SK-N-SH (cell line): Measurements from ENCODE around the gene SAA2. TPM values are rescaled to one million over a fixed set of nuclear protein-coding genes. Genes with fewer than 3 reads are reported as not detected.

Experiments used
- CTCF ChIA-PET: fragments of 300-600, 350-600 bp; formaldehyde crosslinking; extraction: SDS; loops from one replicate; lab custom pipeline; 2021; lab: Yijun Ruan, JAX
- POLR2A ChIA-PET: fragments of 350-600 bp; sonication (Branson Sonifier 250); formaldehyde crosslinking; extraction: SDS; loops from one replicate; lab custom pipeline; 2020; ENCODE audit warnings: antibody characterized with exemption, inconsistent platforms; lab: Yijun Ruan, JAX
- DNase-seq: peaks from one replicate; pipeline ENCODE4 v3.0.0; 2012
- H2AFZ ChIP-seq: fragments of 200-600 bp; sonication (generic); 2 replicates; pipeline ENCODE4 v1.8.1; 2016; ENCODE audit warnings: antibody characterized with exemption, mild to moderate bottlenecking, low read depth
- H3F3A ChIP-seq: fragments of 200-600 bp; sonication (generic); replicated peaks from 2 replicates; pipeline ENCODE3; 2016; ENCODE audit warnings: antibody characterized with exemption, mild to moderate bottlenecking; ENCODE audit not compliant: insufficient read depth
- H3K27ac ChIP-seq, 2 experiments: fragments of 200-500 bp in 1 of 2; fragments of 200-600 bp in 1 of 2; sonication (Bioruptor generic) in 1 of 2; sonication (generic), shearing (Covaris generic) in 1 of 2; 2 replicates each; pipeline versions ENCODE4 v1.5.1 to v1.6.1; 2014 to 2016; ENCODE audit warnings: low read depth in 2 of 2, inconsistent platforms in 1 of 2, low read length in 1 of 2, mild to moderate bottlenecking in 1 of 2, mixed read lengths in 1 of 2
- H3K27me3 ChIP-seq: fragments of 200-600 bp; sonication (generic), shearing (Covaris generic); 2 replicates; pipeline ENCODE4 v1.6.1; 2016; ENCODE audit warnings: mixed run types; ENCODE audit not compliant: insufficient read depth
- H3K36me3 ChIP-seq, 2 experiments: fragments of 200-500 bp in 1 of 2; fragments of 200-600 bp in 1 of 2; sonication (Bioruptor generic) in 1 of 2; sonication (generic) in 1 of 2; replicated peaks in 1 of 2; 2 replicates each; pipeline versions ENCODE3 to v1.5.1; 2014 to 2016; ENCODE audit warnings: low read length in 1 of 2, mild to moderate bottlenecking in 1 of 2; ENCODE audit not compliant: insufficient read depth in 2 of 2, control insufficient read depth in 1 of 2
- H3K4me1 ChIP-seq, 2 experiments: fragments of 200-500 bp in 1 of 2; fragments of 200-600 bp in 1 of 2; sonication (Bioruptor generic) in 1 of 2; sonication (generic), shearing (Covaris generic) in 1 of 2; 2 replicates each; pipeline versions ENCODE4 v1.5.1 to v1.6.1; 2014 to 2016; ENCODE audit warnings: low read depth in 1 of 2, low read length in 1 of 2, mixed run types in 1 of 2; ENCODE audit not compliant: insufficient read depth in 2 of 2, control insufficient read depth in 1 of 2
- H3K4me2 ChIP-seq: fragments of 200-600 bp; sonication (generic), shearing (Covaris generic); 2 replicates; pipeline ENCODE4 v1.6.1; 2017; ENCODE audit warnings: mixed run types
- H3K4me3 ChIP-seq, 2 experiments: fragments of 200-500 bp in 1 of 2; fragments of 200-600 bp in 1 of 2; sonication (Bioruptor generic) in 1 of 2; sonication (generic), shearing (Covaris generic) in 1 of 2; 2 replicates each; pipeline versions ENCODE4 v1.5.1 to v1.8.1; 2014 to 2016; ENCODE audit warnings: low read depth in 2 of 2, inconsistent platforms in 1 of 2, low read length in 1 of 2, mild to moderate bottlenecking in 1 of 2, mixed read lengths in 1 of 2, moderate library complexity in 1 of 2
- H3K79me2 ChIP-seq: fragments of 200-600 bp; sonication (generic); 2 replicates; pipeline ENCODE4 v1.8.1; 2017; ENCODE audit warnings: mild to moderate bottlenecking; ENCODE audit not compliant: insufficient read depth
- H3K9ac ChIP-seq: fragments of 200-600 bp; sonication (generic); 2 replicates; pipeline ENCODE4 v1.6.1; 2017; ENCODE audit warnings: mixed run types
- H3K9me2 ChIP-seq: fragments of 200-600 bp; sonication (generic); 2 replicates; pipeline ENCODE4 v1.6.1; 2017; ENCODE audit warnings: mixed run types
- H3K9me3 ChIP-seq: fragments of 200-600 bp; sonication (generic); 2 replicates; pipeline ENCODE4 v1.6.1; 2017; ENCODE audit warnings: mixed run types, mild to moderate bottlenecking, moderate library complexity
- H4K20me1 ChIP-seq: fragments of 200-600 bp; sonication (generic); 2 replicates; pipeline ENCODE4 v1.6.1; 2017; ENCODE audit warnings: mild to moderate bottlenecking, mixed run types; ENCODE audit not compliant: insufficient read depth
- CHD2 ChIP-seq: fragments of 150-350 bp; IDR thresholded peaks from 2 replicates; pipeline ENCODE4 v1.6.1; 2018; ENCODE audit warnings: low read length; ENCODE audit not compliant: partially characterized antibody
- EP300 ChIP-seq, 2 experiments: IDR thresholded peaks; 2 replicates each; pipeline versions ENCODE4 v1.4.0 to v1.6.1; 2012; ENCODE audit warnings: borderline replicate concordance in 1 of 2, low read depth in 1 of 2, low read length in 1 of 2
- FOXJ3 ChIP-seq: sonication (generic); formaldehyde crosslinking; IDR thresholded peaks from 2 replicates; pipeline ENCODE4 v1.5.1; 2020; ENCODE audit warnings: mild to moderate bottlenecking, missing genetic modification reagents
- MXI1 ChIP-seq: IDR thresholded peaks from 2 replicates; pipeline ENCODE4 v1.6.1; 2012; ENCODE audit warnings: mild to moderate bottlenecking, low read depth, low read length, improper control_type of control experiment
- RAD21 ChIP-seq: IDR thresholded peaks from 2 replicates; pipeline ENCODE4 v1.6.1; 2012; ENCODE audit warnings: mild to moderate bottlenecking, low read length
- RCOR1 ChIP-seq: fragments of 150-350 bp; IDR thresholded peaks from 2 replicates; pipeline ENCODE4 v1.6.1; 2017; ENCODE audit warnings: antibody characterized with exemption, low read length
- RFX5 ChIP-seq: IDR thresholded peaks from 2 replicates; pipeline ENCODE4 v1.6.1; 2012; ENCODE audit warnings: mild to moderate bottlenecking, improper control_type of control experiment, low read length
- RXRA ChIP-seq: IDR thresholded peaks from 2 replicates; pipeline ENCODE4 v1.4.0; 2012; ENCODE audit warnings: low read depth, mild to moderate bottlenecking, borderline replicate concordance
- TAF1 ChIP-seq: IDR thresholded peaks from 2 replicates; pipeline ENCODE4 v1.6.1; 2012; ENCODE audit warnings: low read depth, mild to moderate bottlenecking, low read length, moderate library complexity, borderline replicate concordance
- TEAD4 ChIP-seq: IDR thresholded peaks from 2 replicates; pipeline ENCODE4 v1.4.0; 2012; ENCODE audit warnings: mild to moderate bottlenecking, borderline replicate concordance; ENCODE audit not compliant: insufficient read depth
- WGBS: methylation state at CpG from one replicate; pipeline ENCODE4 v1.1.6; 2017; ENCODE audit warnings: low lambda C conversion rate; 5-methylcytosine and 5-hydroxymethylcytosine counted together
- polyA plus RNA-seq, 3 experiments: library from polyadenylated mRNA; depleted of rRNA; stranded (reverse); fragments of >200 nt; gene quantifications; 2 replicates each; pipeline ENCODE4 v1.2.3, GENCODE V29; 2012
- TF ChIP-seq, protein P1 (sequence below): IDR thresholded peaks from 2 replicates; pipeline ENCODE4; 2012
- TF ChIP-seq, protein P2 (sequence below): IDR thresholded peaks from 2 replicates; pipeline ENCODE4 v1.4.0; 2012; ENCODE audit warnings: low read depth, borderline replicate concordance
- TF ChIP-seq, protein P3 (sequence below): IDR thresholded peaks from 2 replicates; pipeline ENCODE4 v1.6.1; 2012; ENCODE audit warnings: mild to moderate bottlenecking, low read depth, low read length, moderate library complexity

The SAA2 gene
- polyA plus RNA-seq, 1 of the 3 experiments (the other 2 are of a cell fraction) = not detected

DNA sequence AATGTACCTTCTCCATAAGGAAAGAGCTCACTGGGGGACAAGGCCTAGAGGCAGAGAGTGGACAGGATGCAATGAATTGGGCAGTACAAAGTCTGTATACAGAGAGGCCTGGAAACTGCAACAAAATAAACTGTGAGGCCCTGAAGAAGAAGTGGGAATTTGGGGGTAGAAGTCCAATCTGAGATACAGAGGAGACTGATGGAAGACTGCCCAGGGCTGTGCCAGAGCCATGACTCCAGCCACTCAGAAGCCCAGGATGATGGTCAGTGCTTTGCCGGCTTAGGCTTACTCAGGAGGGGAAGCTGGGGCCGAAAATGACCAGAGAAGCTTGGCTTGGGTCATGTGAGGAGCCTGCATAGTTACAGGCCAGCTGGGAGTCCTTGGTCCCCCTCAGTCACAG is 17.6 kb downstream of the SAA2 start:
- H3K36me3 ChIP-seq = no peaks in the 10 kb centered on the region
- ChIA-PET CTCF (interaction anchor here (0.5 to 1.7 kb wide), 3 partner anchors 11 to 66 kb away, joined by 3 to 19 read pairs (median 3); no protein-coding TSS in a partner anchor), POLR2A (no interaction called here)
- H3K27me3 ChIP-seq = peaks cover 2% of the 10 kb centered on the region; the same call in 1 of the 2 replicates
- H2AFZ ChIP-seq = no peak overlapping the region
- H3K4me1 ChIP-seq = no peaks in the 10 kb centered on the region
- no peaks in the 10 kb centered on the region for H3F3A ChIP-seq
- H3K27ac ChIP-seq = no peak overlapping the region
- no peak overlapping the region for H3K4me3 ChIP-seq
- no peaks in the 10 kb centered on the region for H4K20me1 ChIP-seq
- H3K79me2 ChIP-seq = no peaks in the 10 kb centered on the region
- no peak overlapping the region for H3K9ac ChIP-seq
- TF ChIP-seq FOXJ3 (CRISPR knock-in tag) (no peak), EP300 (IDR thresholded peaks at IDR 0.05; ENCODE audit: borderline replicate concordance in 1 of 2, low read depth in 1 of 2, low read length in 1 of 2) (no peak), RAD21 (no peak), RCOR1 (no peak), RFX5 (no peak), RXRA (no peak), TAF1 (no peak), MXI1 (no peak), TEAD4 (no peak), CHD2 (no peak)
- TF ChIP-seq, protein P1, sequence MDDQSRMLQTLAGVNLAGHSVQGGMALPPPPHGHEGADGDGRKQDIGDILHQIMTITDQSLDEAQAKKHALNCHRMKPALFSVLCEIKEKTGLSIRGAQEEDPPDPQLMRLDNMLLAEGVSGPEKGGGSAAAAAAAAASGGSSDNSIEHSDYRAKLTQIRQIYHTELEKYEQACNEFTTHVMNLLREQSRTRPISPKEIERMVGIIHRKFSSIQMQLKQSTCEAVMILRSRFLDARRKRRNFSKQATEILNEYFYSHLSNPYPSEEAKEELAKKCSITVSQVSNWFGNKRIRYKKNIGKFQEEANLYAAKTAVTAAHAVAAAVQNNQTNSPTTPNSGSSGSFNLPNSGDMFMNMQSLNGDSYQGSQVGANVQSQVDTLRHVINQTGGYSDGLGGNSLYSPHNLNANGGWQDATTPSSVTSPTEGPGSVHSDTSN = no peak
- TF ChIP-seq, protein P2, sequence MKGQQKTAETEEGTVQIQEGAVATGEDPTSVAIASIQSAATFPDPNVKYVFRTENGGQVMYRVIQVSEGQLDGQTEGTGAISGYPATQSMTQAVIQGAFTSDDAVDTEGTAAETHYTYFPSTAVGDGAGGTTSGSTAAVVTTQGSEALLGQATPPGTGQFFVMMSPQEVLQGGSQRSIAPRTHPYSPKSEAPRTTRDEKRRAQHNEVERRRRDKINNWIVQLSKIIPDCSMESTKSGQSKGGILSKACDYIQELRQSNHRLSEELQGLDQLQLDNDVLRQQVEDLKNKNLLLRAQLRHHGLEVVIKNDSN = no peak
- TF ChIP-seq, protein P3, sequence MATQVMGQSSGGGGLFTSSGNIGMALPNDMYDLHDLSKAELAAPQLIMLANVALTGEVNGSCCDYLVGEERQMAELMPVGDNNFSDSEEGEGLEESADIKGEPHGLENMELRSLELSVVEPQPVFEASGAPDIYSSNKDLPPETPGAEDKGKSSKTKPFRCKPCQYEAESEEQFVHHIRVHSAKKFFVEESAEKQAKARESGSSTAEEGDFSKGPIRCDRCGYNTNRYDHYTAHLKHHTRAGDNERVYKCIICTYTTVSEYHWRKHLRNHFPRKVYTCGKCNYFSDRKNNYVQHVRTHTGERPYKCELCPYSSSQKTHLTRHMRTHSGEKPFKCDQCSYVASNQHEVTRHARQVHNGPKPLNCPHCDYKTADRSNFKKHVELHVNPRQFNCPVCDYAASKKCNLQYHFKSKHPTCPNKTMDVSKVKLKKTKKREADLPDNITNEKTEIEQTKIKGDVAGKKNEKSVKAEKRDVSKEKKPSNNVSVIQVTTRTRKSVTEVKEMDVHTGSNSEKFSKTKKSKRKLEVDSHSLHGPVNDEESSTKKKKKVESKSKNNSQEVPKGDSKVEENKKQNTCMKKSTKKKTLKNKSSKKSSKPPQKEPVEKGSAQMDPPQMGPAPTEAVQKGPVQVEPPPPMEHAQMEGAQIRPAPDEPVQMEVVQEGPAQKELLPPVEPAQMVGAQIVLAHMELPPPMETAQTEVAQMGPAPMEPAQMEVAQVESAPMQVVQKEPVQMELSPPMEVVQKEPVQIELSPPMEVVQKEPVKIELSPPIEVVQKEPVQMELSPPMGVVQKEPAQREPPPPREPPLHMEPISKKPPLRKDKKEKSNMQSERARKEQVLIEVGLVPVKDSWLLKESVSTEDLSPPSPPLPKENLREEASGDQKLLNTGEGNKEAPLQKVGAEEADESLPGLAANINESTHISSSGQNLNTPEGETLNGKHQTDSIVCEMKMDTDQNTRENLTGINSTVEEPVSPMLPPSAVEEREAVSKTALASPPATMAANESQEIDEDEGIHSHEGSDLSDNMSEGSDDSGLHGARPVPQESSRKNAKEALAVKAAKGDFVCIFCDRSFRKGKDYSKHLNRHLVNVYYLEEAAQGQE = no peak
- TF ChIP-seq, all 33 proteins: peak for 0
- Histone ChIP-seq H3K9me2 (no peaks in the 10 kb centered on the region), H3K9me3 (no peaks in the 10 kb centered on the region), H3K4me2 (no peak overlapping the region)
- 0% methylated on average over 1 of the region's 2 CpGs for WGBS
- DNase-seq = no peak
